Diencephalon (tissue), 1 donor: ENCODE data around the gene CASP1. TPM values are rescaled to one million over a fixed set of nuclear protein-coding genes. Genes with fewer than 3 reads are reported as not detected.

Experiments
- total RNA-seq: library from RNA; depleted of rRNA; stranded (reverse); fragments of >200 nt; gene quantifications from one replicate; pipeline ENCODE4 v1.2.3, GENCODE V29; 2014

Gene CASP1
- 3.7 TPM for total RNA-seq

DNA sequence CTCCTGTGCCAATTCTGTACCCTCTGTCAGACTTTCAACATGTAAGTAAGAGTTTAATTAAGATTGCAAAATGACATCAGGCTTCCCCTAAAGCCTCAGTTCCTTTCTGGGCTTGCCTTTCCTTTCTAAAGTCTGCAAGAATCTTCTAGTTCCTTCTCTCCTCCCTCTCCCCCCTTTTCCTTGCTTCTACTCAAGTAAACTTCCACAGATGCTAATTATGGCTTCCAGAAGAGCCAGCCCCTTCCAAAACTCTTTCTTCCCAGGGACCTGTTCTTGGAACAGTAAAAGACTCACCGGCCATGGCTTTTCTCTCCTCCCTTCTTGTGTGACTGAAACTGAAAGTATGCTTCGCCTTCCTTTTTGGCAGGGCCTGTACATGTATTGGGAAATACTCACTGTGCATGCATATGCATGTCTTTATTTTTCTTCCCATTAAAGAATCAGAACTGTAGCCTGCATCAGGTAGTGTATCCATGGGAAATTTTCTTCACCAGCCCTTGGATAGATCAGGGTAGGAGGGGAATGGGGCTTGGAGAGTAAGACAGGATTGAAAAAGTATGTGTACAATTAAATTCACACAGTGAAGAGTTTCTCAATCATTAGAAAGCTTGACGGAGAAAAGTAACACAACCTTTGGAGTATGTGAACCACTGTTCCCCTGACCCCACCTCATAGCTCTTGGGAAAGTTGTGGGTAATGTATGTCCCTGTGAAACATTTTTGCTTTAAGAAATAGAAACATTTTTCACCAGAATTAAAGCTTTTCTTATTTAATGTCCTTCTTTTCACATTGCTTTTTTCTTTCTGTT is at the start of gene CASP1:
CASP1 (minus strand) TSS at position 332 of the 808 bp plus-strand sequence; CDS start at position 301, 31 bp downstream.

GRCh38 chr11:105044557-105045524 is 9.9 kb upstream of the CASP1 start, which contains the start of gene CARD16:
CARD16 (minus strand) TSS chr11:105045335; CDS start chr11:105045297, 38 bp downstream.

GRCh38 chr11:105023003-105023402 is 11.9 kb downstream of the CASP1 start, which contains the start of gene CASP5:
CASP5 (minus strand) TSS chr11:105023168; CDS start chr11:105023136, 32 bp downstream.

Other genes starting within 250 kb of the CASP1 start
- gene CASP12, start 136.7 kb downstream of the CASP1 start, total RNA-seq = not detected
- gene CASP4, start 66.6 kb downstream of the CASP1 start, total RNA-seq = 4.2 TPM
- not detected for gene CASP5, start 12.0 kb downstream of the CASP1 start, total RNA-seq
- gene CARD16, start 10.2 kb upstream of the CASP1 start, total RNA-seq = 1.4 TPM
- gene CARD18, start 104.6 kb upstream of the CASP1 start, total RNA-seq = not detected